Gastroesophageal sphincter (tissue), 4 donors: Measurements from ENCODE around the gene LENEP. TPM values are rescaled to one million over a fixed set of nuclear protein-coding genes. Genes with fewer than 3 reads are reported as not detected.

ENCODE experiments used
- ATAC-seq: fragments of 150-250 bp; one replicate; pipeline ENCODE4 v1.9.1; 2016; ENCODE audit warnings: mild to moderate bottlenecking, moderate library complexity
- H3K27ac ChIP-seq, 4 donors: fragments of 200-600 bp; sonication (generic) in 3 of 4; 1 replicate in 3 of 4; 2 replicates in 1 of 4; pipeline ENCODE4 v1.5.1; 2016 to 2019
- H3K27me3 ChIP-seq: fragments of 200-600 bp; sonication (generic); one replicate; pipeline ENCODE4 v1.5.1; 2019
- H3K36me3 ChIP-seq, 2 donors: fragments of 200-600 bp; sonication (generic); one replicate each; pipeline ENCODE4 v1.5.1; 2019; ENCODE audit warnings: control low read depth in 1 of 2
- H3K4me1 ChIP-seq, 3 donors: fragments of 200-600 bp; sonication (generic); 1 replicate in 2 of 3; 2 replicates in 1 of 3; pipeline ENCODE4 v1.5.1; 2016 to 2019; ENCODE audit warnings: control low read depth in 2 of 3
- H3K4me3 ChIP-seq, 2 donors: fragments of 200-600 bp; sonication (generic); one replicate each; pipeline ENCODE4 v1.5.1; 2019; ENCODE audit warnings: mild to moderate bottlenecking in 1 of 2, moderate library complexity in 1 of 2
- H3K9me3 ChIP-seq, 3 donors: fragments of 200-600 bp; sonication (generic); one replicate each; pipeline ENCODE4 v1.5.1; 2017 to 2019; ENCODE audit warnings: control low read depth in 2 of 3
- CTCF ChIP-seq, 4 experiments: fragments of 200-600 bp in 2 of 4; fragments of 450-650 bp in 2 of 4; sonication (generic) in 1 of 4; IDR thresholded peaks; one replicate each; pipeline ENCODE4 v1.5.1; 2017 to 2019; ENCODE audit warnings: antibody characterized with exemption in 4 of 4, mild to moderate bottlenecking in 2 of 4, moderate library complexity in 2 of 4
- EP300 ChIP-seq: sonication (generic); formaldehyde crosslinking; IDR thresholded peaks from one replicate; pipeline ENCODE4 v1.6.1; 2017; ENCODE audit warnings: antibody characterized with exemption, mild to moderate bottlenecking
- POLR2A ChIP-seq, 2 donors: fragments of 450-650 bp; IDR thresholded peaks; one replicate each; pipeline ENCODE4 v1.6.1; 2017; ENCODE audit warnings: antibody characterized with exemption in 2 of 2, mild to moderate bottlenecking in 2 of 2, moderate library complexity in 1 of 2
- POLR2AphosphoS5 ChIP-seq: sonication (generic); formaldehyde crosslinking; IDR thresholded peaks from one replicate; pipeline ENCODE4 v1.6.1; 2017; ENCODE audit warnings: antibody characterized with exemption
- WGBS, 2 donors: methylation state at CpG; one replicate each; pipeline ENCODE4 v1.1.5; 2018; ENCODE audit warnings: low coverage in 1 of 2; 5-methylcytosine and 5-hydroxymethylcytosine counted together
- total RNA-seq, 4 donors: library from RNA; depleted of rRNA; stranded (reverse); fragments of >200 nt; gene quantifications; one replicate each; pipeline ENCODE4 v1.1.0, GENCODE V29; 2016

LENEP gene
- total RNA-seq, 4 donors from 2014 or later = not detected

DNA sequence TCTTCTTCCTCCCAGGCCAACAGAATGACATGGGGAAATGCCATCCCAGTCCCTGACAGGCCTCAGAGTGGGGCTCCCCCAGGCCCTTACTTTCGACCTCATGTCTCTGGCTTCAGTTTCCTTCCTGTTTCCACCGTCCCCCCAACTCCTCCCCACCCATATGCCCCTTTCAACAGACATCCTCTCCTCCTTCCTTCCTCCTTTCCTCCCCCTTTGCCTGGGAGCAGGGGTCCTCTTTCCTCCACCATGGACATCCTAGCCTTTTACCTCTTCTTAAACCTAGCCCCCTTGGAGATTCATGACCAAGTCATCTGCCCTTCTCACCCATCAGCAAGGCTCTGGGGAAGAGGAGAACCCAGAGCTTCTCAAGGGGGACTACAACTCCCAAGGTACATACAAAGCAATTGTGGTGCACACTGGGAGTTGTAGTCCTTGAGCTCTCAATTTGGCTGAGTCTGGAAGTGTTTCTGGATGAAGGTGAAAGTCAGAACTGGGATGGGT lies 13.3 kb downstream of the LENEP start:
- WGBS, 2 donors = 40% methylated on average over 1 of the region's 2 CpGs; no CpG with 5 or more reads in 1 of the 2 donors
- Histone ChIP-seq H3K36me3 (no peaks in the 10 kb centered on the region), H3K27me3 (no peaks in the 10 kb centered on the region), H3K9me3 (no peaks in the 10 kb centered on the region), H3K27ac (peak overlapping the region in 3 of 4 donors; percentile 88 to 97 (median 97)), H3K4me1 (peaks cover 3 to 76% (median 35%) of the 10 kb centered on the region in 3 donors), H3K4me3 (no peak overlapping the region)
- ATAC-seq = no peak
- TF ChIP-seq POLR2A (IDR thresholded peaks at IDR 0.05) (no peak), EP300 (no peak), CTCF (IDR thresholded peaks at IDR 0.05) (no peak), POLR2AphosphoS5 (no peak)

GRCh38 chr1:155007251-155007828 lies 14.0 kb downstream of the LENEP start:
- Histone ChIP-seq H3K9me3 (no peaks in the 10 kb centered on the region), H3K27ac (peak overlapping the region in 3 of 4 donors; percentile 88 to 97 (median 97)), H3K4me3 (peak overlapping the region in 1 of 2 donors; percentile 34), H3K4me1 (peaks cover 3 to 82% (median 42%) of the 10 kb centered on the region in 3 donors), H3K27me3 (no peaks in the 10 kb centered on the region), H3K36me3 (no peaks in the 10 kb centered on the region)
- ATAC-seq = no peak
- TF ChIP-seq CTCF (IDR thresholded peaks at IDR 0.05) (no peak), POLR2AphosphoS5 (peak; percentile 27), POLR2A (IDR thresholded peaks at IDR 0.05) (no peak), EP300 (no peak)
- 80% methylated on average over 1 of the region's 6 CpGs; no CpG with 5 or more reads in 1 of the 2 donors for WGBS, 2 donors

DNA sequence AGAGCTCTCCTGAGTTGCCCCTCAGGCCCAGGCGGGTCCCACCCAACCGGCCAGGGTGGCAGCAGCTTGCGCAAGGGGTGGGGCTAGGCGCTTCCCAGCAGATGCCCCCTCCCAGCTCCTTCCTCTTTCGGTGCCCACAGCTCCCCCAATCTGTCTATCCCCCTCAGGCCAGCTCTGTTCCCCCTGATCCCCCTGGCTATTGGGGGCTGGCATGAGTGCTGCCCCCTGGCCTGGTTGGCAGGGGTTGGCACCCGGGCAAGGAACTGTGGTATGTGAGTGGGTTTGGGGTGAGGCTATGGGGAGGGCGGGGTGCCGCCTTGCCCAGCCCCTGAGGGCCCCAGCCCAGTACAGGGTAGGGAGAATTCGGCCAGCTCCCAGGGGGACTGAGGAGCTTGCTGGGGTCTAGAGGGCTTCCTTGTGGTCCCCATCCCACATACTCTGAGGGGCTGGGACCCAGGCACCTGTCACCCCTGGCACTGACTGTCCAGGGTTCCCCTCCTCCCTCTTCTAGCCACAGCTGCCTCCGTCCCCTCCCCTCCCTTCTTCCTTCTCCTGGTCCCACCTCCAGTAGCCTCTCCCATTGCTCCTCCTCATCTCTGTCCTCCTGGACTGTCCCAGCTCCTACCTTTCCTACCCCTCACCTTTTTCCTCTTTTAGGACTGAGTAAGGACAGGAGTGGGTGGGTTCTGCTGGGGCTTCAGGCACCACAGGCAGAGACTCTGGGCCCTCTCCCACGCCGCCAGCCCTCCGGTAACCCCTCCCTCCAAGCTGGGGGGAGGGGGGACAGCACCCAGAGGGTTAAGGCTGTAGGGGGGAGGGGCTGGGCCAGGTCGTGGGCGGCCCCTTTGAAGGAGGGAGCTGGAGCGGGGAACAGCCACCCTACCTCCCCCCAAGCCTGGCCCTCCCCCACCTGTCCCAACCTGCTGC lies 14.9 kb downstream of the LENEP start:
- 36 to 87% methylated on average over 2 to 3 of the region's 16 CpGs for WGBS, 2 donors
- peaks cover 3 to 92% (median 49%) of the 10 kb centered on the region in 3 donors for H3K4me1 ChIP-seq
- peak overlapping the region in 3 of 4 donors; percentile 88 to 97 (median 97) for H3K27ac ChIP-seq
- H3K9me3 ChIP-seq = no peaks in the 10 kb centered on the region
- H3K36me3 ChIP-seq = no peaks in the 10 kb centered on the region
- H3K27me3 ChIP-seq = no peaks in the 10 kb centered on the region
- TF ChIP-seq CTCF (IDR thresholded peaks at IDR 0.05) (no peak), POLR2A (IDR thresholded peaks at IDR 0.05) (no peak), EP300 (no peak), POLR2AphosphoS5 (no peak)
- no peak for ATAC-seq
- peak overlapping the region in 1 of 2 donors; percentile 34 for H3K4me3 ChIP-seq

DNA sequence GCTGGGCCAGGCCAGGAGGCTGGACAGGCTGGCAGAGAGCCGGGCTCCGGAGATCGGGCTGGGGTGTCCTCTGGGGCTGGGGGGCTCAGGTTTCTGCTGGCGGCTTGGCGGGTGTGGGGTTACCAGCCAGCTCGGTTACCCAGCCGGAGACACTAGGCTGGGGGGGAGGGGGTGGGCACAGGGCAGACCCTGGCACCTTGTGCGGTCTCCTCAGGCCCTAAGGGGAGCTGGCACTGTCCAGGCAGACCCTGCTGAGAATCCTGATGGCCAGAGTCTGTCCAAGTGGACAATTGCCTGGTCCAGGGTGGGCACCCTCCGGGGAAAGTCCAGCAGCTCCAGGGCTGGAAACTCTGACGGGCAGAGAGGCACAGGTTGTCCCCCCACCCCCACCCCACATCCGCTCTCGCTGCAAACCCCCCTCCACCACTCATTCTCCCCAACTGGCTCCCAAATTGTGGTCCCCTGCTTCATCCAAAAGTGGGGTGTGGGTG lies 15.9 kb downstream of the LENEP start:
- Histone ChIP-seq H3K4me1 (peaks cover 3 to 98% (median 47%) of the 10 kb centered on the region in 3 donors), H3K27me3 (no peaks in the 10 kb centered on the region), H3K36me3 (peaks cover 0 to 4% of the 10 kb centered on the region in 2 donors), H3K4me3 (peak overlapping the region in 1 of 2 donors; percentile 34), H3K27ac (peak overlapping the region in 3 of 4 donors; percentile 88 to 97 (median 97)), H3K9me3 (no peaks in the 10 kb centered on the region)
- no peak for ATAC-seq
- TF ChIP-seq EP300 = no peak
- no peak for TF ChIP-seq CTCF (IDR thresholded peaks at IDR 0.05)
- no CpG with 5 or more reads among the region's 12 CpGs for WGBS, 2 donors
